IMR-90 (cell line): ENCODE results near the gene STX5. TPM values are rescaled to one million over a fixed set of nuclear protein-coding genes. Genes with fewer than 3 reads are reported as not detected.

ENCODE experiments used
- ATAC-seq: fragments of 200-7000 bp; cut with Tn5 transposase; 2 replicates; pipeline ENCODE4 v1.9.1; 2020; ENCODE audit warnings: low read depth, mild to moderate bottlenecking, moderate library complexity
- BruUV-seq: library from RNA; stranded (reverse); fragments of 400-500 nt; replicated peaks from 2 replicates; lab custom pipeline; 2021; lab: Mats Ljungman, UMichigan
- CTCF ChIA-PET: fragments of 300-600 bp; formaldehyde crosslinking; extraction: SDS; loops from one replicate; lab custom pipeline; 2021; ENCODE audit warnings: antibody characterized with exemption; lab: Yijun Ruan, JAX
- POLR2A ChIA-PET: fragments of 300-600 bp; sonication (Branson Sonifier 250); formaldehyde crosslinking; loops from one replicate; lab custom pipeline; 2022; ENCODE audit warnings: antibody characterized with exemption; ENCODE audit not compliant: unreplicated experiment; lab: Charles Lee
- DNase-seq: peaks from one replicate; pipeline ENCODE4 v3.0.0; 2013
- H2AFZ ChIP-seq: replicated peaks from 2 replicates; pipeline ENCODE3; 2013; ENCODE audit warnings: low read length, mild to moderate bottlenecking; ENCODE audit not compliant: poor library complexity
- H2AK5ac ChIP-seq: 2 replicates; pipeline ENCODE4 v1.6.1; 2013; ENCODE audit warnings: low read depth, low read length, inconsistent platforms
- H2AK9ac ChIP-seq: replicated peaks from 2 replicates; pipeline ENCODE3; 2013; ENCODE audit warnings: mild to moderate bottlenecking, low read depth, low read length, moderate library complexity; ENCODE audit not compliant: poor library complexity
- H2BK120ac ChIP-seq: 2 replicates; pipeline ENCODE4 v1.6.1; 2013; ENCODE audit warnings: low read depth, low read length, inconsistent platforms
- H2BK15ac ChIP-seq: 3 replicates; pipeline ENCODE4 v1.6.1; 2013; ENCODE audit warnings: low read depth, low read length, inconsistent platforms
- H2BK20ac ChIP-seq: 2 replicates; pipeline ENCODE4 v1.6.1; 2013; ENCODE audit warnings: low read depth, mild to moderate bottlenecking, inconsistent platforms, low read length, moderate library complexity
- H2BK5ac ChIP-seq: 2 replicates; pipeline ENCODE4 v1.6.1; 2013; ENCODE audit warnings: mild to moderate bottlenecking, low read depth, low read length, inconsistent platforms; ENCODE audit not compliant: poor library complexity, severe bottlenecking
- H3K14ac ChIP-seq: replicated peaks from 2 replicates; pipeline ENCODE4 v1.6.1; 2013; ENCODE audit warnings: low read depth, low read length, inconsistent platforms
- H3K18ac ChIP-seq: 2 replicates; pipeline ENCODE4 v1.6.1; 2013; ENCODE audit warnings: low read depth, low read length, control low read depth
- H3K23ac ChIP-seq: 2 replicates; pipeline ENCODE4 v1.6.1; 2013; ENCODE audit warnings: low read depth, low read length, inconsistent platforms
- H3K27ac ChIP-seq: 2 replicates; pipeline ENCODE4 v1.5.1; 2013; ENCODE audit warnings: mild to moderate bottlenecking, control low read depth, low read length; ENCODE audit not compliant: insufficient read depth
- H3K27me3 ChIP-seq: 2 replicates; pipeline ENCODE4 v1.6.1; 2013; ENCODE audit warnings: low read length; ENCODE audit not compliant: control insufficient read depth, insufficient read depth
- H3K36me3 ChIP-seq: 2 replicates; pipeline ENCODE4 v1.6.1; 2013; ENCODE audit warnings: low read length, mixed read lengths; ENCODE audit not compliant: control insufficient read depth, insufficient read depth
- H3K4ac ChIP-seq: 2 replicates; pipeline ENCODE4 v1.6.1; 2013; ENCODE audit warnings: low read depth, low read length, inconsistent platforms
- H3K4me1 ChIP-seq: 2 replicates; pipeline ENCODE4 v1.6.1; 2013; ENCODE audit warnings: low read length, mixed read lengths; ENCODE audit not compliant: control insufficient read depth, insufficient read depth
- H3K4me2 ChIP-seq: 2 replicates; pipeline ENCODE4 v1.6.1; 2013; ENCODE audit warnings: low read depth, mild to moderate bottlenecking, control low read depth, low read length, moderate library complexity
- H3K4me3 ChIP-seq: 2 replicates; pipeline ENCODE4 v1.5.1; 2013; ENCODE audit warnings: low read depth, mild to moderate bottlenecking, control low read depth, low read length, moderate library complexity; ENCODE audit not compliant: insufficient read depth
- H3K56ac ChIP-seq: 2 replicates; pipeline ENCODE4 v1.6.1; 2013; ENCODE audit warnings: low read length, inconsistent platforms; ENCODE audit not compliant: insufficient read depth; ENCODE audit errors: extremely low read depth
- H3K79me1 ChIP-seq, 2 experiments: 2 replicates each; pipeline ENCODE4 v1.6.1; 2013; ENCODE audit warnings: low read length in 2 of 2, inconsistent platforms in 1 of 2, low read depth in 1 of 2
- H3K9ac ChIP-seq: 2 replicates; pipeline ENCODE4 v1.6.1; 2013; ENCODE audit warnings: low read depth, low read length, control low read depth
- H3K9me1 ChIP-seq: 2 replicates; pipeline ENCODE4 v1.6.1; 2013; ENCODE audit warnings: low read length, inconsistent platforms; ENCODE audit not compliant: insufficient read depth
- H3K9me3 ChIP-seq: 2 replicates; pipeline ENCODE4 v1.6.1; 2013; ENCODE audit warnings: low read length; ENCODE audit not compliant: control insufficient read depth, insufficient read depth
- H4K20me1 ChIP-seq: 2 replicates; pipeline ENCODE4 v1.6.1; 2013; ENCODE audit warnings: low read length, inconsistent platforms; ENCODE audit not compliant: insufficient read depth
- H4K5ac ChIP-seq: 2 replicates; pipeline ENCODE4 v1.6.1; 2013; ENCODE audit warnings: mild to moderate bottlenecking, low read depth, low read length, control low read depth
- H4K8ac ChIP-seq, 2 experiments: 2 replicates each; pipeline ENCODE4 v1.6.1; 2013; ENCODE audit warnings: low read depth in 2 of 2, low read length in 2 of 2, control low read depth in 1 of 2, inconsistent platforms in 1 of 2
- H4K91ac ChIP-seq: 2 replicates; pipeline ENCODE4 v1.6.1; 2013; ENCODE audit warnings: low read depth, low read length, inconsistent platforms; ENCODE audit not compliant: insufficient read depth
- BHLHE40 ChIP-seq: fragments of 150-350 bp; IDR thresholded peaks from 2 replicates; pipeline ENCODE4 v1.6.1; 2016; ENCODE audit warnings: mild to moderate bottlenecking, low read depth, low read length
- CEBPB ChIP-seq: IDR thresholded peaks from 2 replicates; pipeline ENCODE4 v1.6.1; 2012; ENCODE audit warnings: low read depth, low read length, improper control_type of control experiment
- CHD1 ChIP-seq: IDR thresholded peaks from 2 replicates; pipeline ENCODE4 v1.6.1; 2012; ENCODE audit warnings: low read depth, low read length, improper control_type of control experiment
- ELK1 ChIP-seq: fragments of 150-350 bp; IDR thresholded peaks from 2 replicates; pipeline ENCODE4 v1.6.1; 2016; ENCODE audit warnings: low read depth, mild to moderate bottlenecking, low read length, moderate library complexity, borderline replicate concordance
- FOS ChIP-seq: fragments of 150-350 bp; IDR thresholded peaks from 2 replicates; pipeline ENCODE4 v1.6.1; 2016; ENCODE audit warnings: low read depth, low read length
- MAFK ChIP-seq: IDR thresholded peaks from 2 replicates; pipeline ENCODE4 v1.6.1; 2012; ENCODE audit warnings: low read depth, low read length, improper control_type of control experiment
- MAZ ChIP-seq: IDR thresholded peaks from 2 replicates; pipeline ENCODE4 v1.6.1; 2012; ENCODE audit warnings: low read depth, mild to moderate bottlenecking, low read length, improper control_type of control experiment, moderate library complexity, borderline replicate concordance
- MXI1 ChIP-seq: IDR thresholded peaks from 2 replicates; pipeline ENCODE4 v1.6.1; 2012; ENCODE audit warnings: low read depth, mild to moderate bottlenecking, low read length, moderate library complexity, borderline replicate concordance
- NFE2L2 ChIP-seq: fragments of 150-350 bp; IDR thresholded peaks from 2 replicates; pipeline ENCODE4 v1.6.1; 2016; ENCODE audit warnings: low read depth, mild to moderate bottlenecking, low read length
- POLR2A ChIP-seq: IDR thresholded peaks from 2 replicates; pipeline ENCODE4 v1.6.1; 2012; ENCODE audit warnings: mild to moderate bottlenecking, low read depth, low read length
- RAD21 ChIP-seq: IDR thresholded peaks from 2 replicates; pipeline ENCODE4 v1.6.1; 2012; ENCODE audit warnings: low read length, improper control_type of control experiment
- RCOR1 ChIP-seq: IDR thresholded peaks from 2 replicates; pipeline ENCODE4 v1.6.1; 2012; ENCODE audit warnings: mild to moderate bottlenecking, low read length, improper control_type of control experiment; ENCODE audit not compliant: insufficient replicate concordance
- RFX5 ChIP-seq: IDR thresholded peaks from 2 replicates; pipeline ENCODE4 v1.8.0; 2012; ENCODE audit warnings: low read depth, mild to moderate bottlenecking, low read length, moderate library complexity
- SMC3 ChIP-seq: fragments of 150-350 bp; IDR thresholded peaks from 2 replicates; pipeline ENCODE4 v1.6.1; 2016; ENCODE audit warnings: low read depth, mild to moderate bottlenecking, antibody characterized with exemption, low read length, moderate library complexity
- WGBS, 2 experiments: methylation state at CpG; one replicate each; pipeline versions ENCODE4 v1.1.5 to v1.1.7; 2013; ENCODE audit warnings: missing lambda C conversion rate in 2 of 2; ENCODE audit not compliant: insufficient read length in 1 of 2; ENCODE audit errors: extremely low coverage in 2 of 2; 5-methylcytosine and 5-hydroxymethylcytosine counted together
- dilution Hi-C: fragments of 300-500 bp; cut with HindIII; formaldehyde crosslinking; loops from one replicate; pipeline ENCODE4 v1.14.3; 2018; ENCODE audit warnings: low sequenced_read_pairs; ENCODE audit not compliant: unreplicated experiment
- in situ Hi-C: fragments of 300-500 bp; cut with MboI; formaldehyde crosslinking; loops from 3 replicates; pipeline ENCODE4 v1.14.3; 2019; ENCODE audit warnings: low sequenced_read_pairs, inconsistent platforms, mixed read lengths
- intact Hi-C: fragments of 100-400 bp; cut with micrococcal nuclease; formaldehyde crosslinking; loops from 2 replicates; pipeline ENCODE4 v1.10.0; 2022
- polyA plus RNA-seq, 3 experiments: library from polyadenylated mRNA; depleted of rRNA; stranded (reverse); fragments of >200 nt; gene quantifications; 2 replicates each; pipeline ENCODE4 v1.2.3, GENCODE V29; 2012; ENCODE audit warnings: low replicate concordance in 1 of 3
- total RNA-seq: library from RNA; depleted of rRNA; stranded (reverse); fragments of >200 nt; gene quantifications from 2 replicates; pipeline ENCODE4 v1.2.3, GENCODE V29; 2012
- TF ChIP-seq, protein P1 (sequence below): conservative IDR thresholded peaks from 2 replicates; pipeline ENCODE4 v1.5.1; 2012; ENCODE audit warnings: mild to moderate bottlenecking, low read depth, low read length, improper control_type of control experiment
- TF ChIP-seq, protein P2 (sequence below): fragments of 150-350 bp; IDR thresholded peaks from 2 replicates; pipeline ENCODE4 v1.6.1; 2017; ENCODE audit warnings: mild to moderate bottlenecking, antibody characterized with exemption, low read length, low read depth

The STX5 gene
- total and polyA plus RNA-seq, 2 of the 4 experiments (the other 2 are of a cell fraction), result 43.1 to 49.5 TPM

DNA sequence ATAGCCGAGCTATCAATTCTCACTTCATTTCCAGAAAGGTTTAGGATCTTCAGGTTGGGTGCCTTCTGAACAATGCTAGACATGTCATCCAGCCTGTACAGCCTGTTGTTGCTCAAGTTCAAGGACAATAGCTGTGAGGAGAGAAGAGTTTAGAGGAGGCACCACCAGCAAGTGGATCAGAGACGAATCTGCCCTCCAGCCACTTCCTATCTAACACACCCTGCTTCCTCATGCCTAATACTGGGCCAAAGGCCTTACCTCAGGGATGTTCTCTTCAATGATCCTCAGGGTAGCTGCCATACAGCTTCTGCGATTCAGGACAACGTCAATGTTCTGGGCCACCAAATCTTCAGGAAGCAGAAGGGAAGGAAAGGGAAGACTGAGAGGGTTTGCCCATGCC lies 30.8 kb downstream of the STX5 start:
- POLR2A ChIA-PET, result no interaction called here
- intact Hi-C loops (no loop called here), in situ Hi-C loops (no loop called here), dilution Hi-C loops (no loop called here)
- Histone ChIP-seq H3K14ac (no peak overlapping the region), H2BK5ac (no peak overlapping the region), H3K79me1 (peaks cover 26 to 50% of the 10 kb centered on the region in 2 experiments), H2AK5ac (no peak overlapping the region), H3K4me3 (no peak overlapping the region), H2BK120ac (no peak overlapping the region), H4K8ac (no peak overlapping the region), H2AFZ (no peak overlapping the region), H3K27me3 (no peaks in the 10 kb centered on the region), H3K18ac (no peak overlapping the region), H3K4me2 (no peak overlapping the region), H3K9me3 (no peaks in the 10 kb centered on the region), H4K20me1 (peaks cover 22% of the 10 kb centered on the region), H3K4me1 (peaks cover 8% of the 10 kb centered on the region), H2BK20ac (no peak overlapping the region), H3K27ac (no peak overlapping the region), H3K9ac (no peak overlapping the region), H3K9me1 (peaks cover 11% of the 10 kb centered on the region), H2AK9ac (no peak overlapping the region), H3K36me3 (peaks cover 60% of the 10 kb centered on the region), H3K56ac (no peak overlapping the region), H4K91ac (no peak overlapping the region), H3K4ac (no peak overlapping the region), H4K5ac (no peak overlapping the region), H2BK15ac (no peak overlapping the region), H3K23ac (no peak overlapping the region)
- no CpG with 5 or more reads among the region's 4 CpGs for WGBS, 2 experiments
- ATAC-seq (no peak), DNase-seq (no peak)
- CTCF ChIA-PET, result interaction anchor here (1.2 kb wide), 1 partner anchor 15 kb away, joined by 4 read pairs; no protein-coding TSS in a partner anchor
- no TSS peak for BruUV-seq
- no peak for TF ChIP-seq MAZ
- no peak for TF ChIP-seq ELK1
- TF ChIP-seq, protein P1, sequence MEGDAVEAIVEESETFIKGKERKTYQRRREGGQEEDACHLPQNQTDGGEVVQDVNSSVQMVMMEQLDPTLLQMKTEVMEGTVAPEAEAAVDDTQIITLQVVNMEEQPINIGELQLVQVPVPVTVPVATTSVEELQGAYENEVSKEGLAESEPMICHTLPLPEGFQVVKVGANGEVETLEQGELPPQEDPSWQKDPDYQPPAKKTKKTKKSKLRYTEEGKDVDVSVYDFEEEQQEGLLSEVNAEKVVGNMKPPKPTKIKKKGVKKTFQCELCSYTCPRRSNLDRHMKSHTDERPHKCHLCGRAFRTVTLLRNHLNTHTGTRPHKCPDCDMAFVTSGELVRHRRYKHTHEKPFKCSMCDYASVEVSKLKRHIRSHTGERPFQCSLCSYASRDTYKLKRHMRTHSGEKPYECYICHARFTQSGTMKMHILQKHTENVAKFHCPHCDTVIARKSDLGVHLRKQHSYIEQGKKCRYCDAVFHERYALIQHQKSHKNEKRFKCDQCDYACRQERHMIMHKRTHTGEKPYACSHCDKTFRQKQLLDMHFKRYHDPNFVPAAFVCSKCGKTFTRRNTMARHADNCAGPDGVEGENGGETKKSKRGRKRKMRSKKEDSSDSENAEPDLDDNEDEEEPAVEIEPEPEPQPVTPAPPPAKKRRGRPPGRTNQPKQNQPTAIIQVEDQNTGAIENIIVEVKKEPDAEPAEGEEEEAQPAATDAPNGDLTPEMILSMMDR, result no peak
- TF ChIP-seq CEBPB, result no peak
- no peak for TF ChIP-seq MXI1
- TF ChIP-seq POLR2A, result no peak
- TF ChIP-seq RAD21, result no peak
- no peak for TF ChIP-seq MAFK
- no peak for TF ChIP-seq RCOR1
- no peak for TF ChIP-seq RFX5
- no peak for TF ChIP-seq CHD1
- TF ChIP-seq NFE2L2, result no peak
- TF ChIP-seq FOS, result no peak
- TF ChIP-seq, protein P2, sequence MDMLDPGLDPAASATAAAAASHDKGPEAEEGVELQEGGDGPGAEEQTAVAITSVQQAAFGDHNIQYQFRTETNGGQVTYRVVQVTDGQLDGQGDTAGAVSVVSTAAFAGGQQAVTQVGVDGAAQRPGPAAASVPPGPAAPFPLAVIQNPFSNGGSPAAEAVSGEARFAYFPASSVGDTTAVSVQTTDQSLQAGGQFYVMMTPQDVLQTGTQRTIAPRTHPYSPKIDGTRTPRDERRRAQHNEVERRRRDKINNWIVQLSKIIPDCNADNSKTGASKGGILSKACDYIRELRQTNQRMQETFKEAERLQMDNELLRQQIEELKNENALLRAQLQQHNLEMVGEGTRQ, result no peak
- no peak for TF ChIP-seq BHLHE40
- no peak for TF ChIP-seq SMC3
